DOHH2 (cell line): ENCODE data around the gene OSBPL9.

Experiments
- H3F3A ChIP-seq: fragments of 200-600 bp; sonication (generic), shearing (Covaris generic); 2 replicates; pipeline ENCODE4 v1.6.0; 2016; ENCODE audit warnings: antibody characterized with exemption, mild to moderate bottlenecking; ENCODE audit not compliant: control insufficient read depth, insufficient read depth
- H3K27ac ChIP-seq: fragments of 200-600 bp; sonication (generic); 2 replicates; pipeline ENCODE4 v1.5.1; 2014; ENCODE audit warnings: low read depth, mild to moderate bottlenecking, low read length, moderate library complexity
- H3K27me3 ChIP-seq: fragments of 200-600 bp; sonication (generic); 2 replicates; pipeline ENCODE4 v1.6.1; 2014; ENCODE audit warnings: mild to moderate bottlenecking, low read length, mixed read lengths; ENCODE audit not compliant: control insufficient read depth
- H3K36me3 ChIP-seq: fragments of 200-600 bp; sonication (generic); 2 replicates; pipeline ENCODE4 v1.6.1; 2014; ENCODE audit warnings: mild to moderate bottlenecking, low read length, moderate library complexity, mixed read lengths; ENCODE audit not compliant: control insufficient read depth
- H3K4me1 ChIP-seq: fragments of 200-600 bp; sonication (generic); 2 replicates; pipeline ENCODE4 v1.6.1; 2014; ENCODE audit warnings: mild to moderate bottlenecking, low read length, mixed read lengths; ENCODE audit not compliant: control insufficient read depth
- H3K4me2 ChIP-seq: fragments of 200-600 bp; sonication (generic); 2 replicates; pipeline ENCODE4 v1.6.0; 2014; ENCODE audit warnings: mild to moderate bottlenecking, low read length, moderate library complexity
- H3K4me3 ChIP-seq: fragments of 200-600 bp; sonication (generic); 2 replicates; pipeline ENCODE4 v1.5.1; 2014; ENCODE audit warnings: mild to moderate bottlenecking, low read length, mixed read lengths
- H3K79me2 ChIP-seq: fragments of 200-600 bp; sonication (generic); 2 replicates; pipeline ENCODE4 v1.6.1; 2014; ENCODE audit warnings: mild to moderate bottlenecking, low read length, mixed read lengths; ENCODE audit not compliant: control insufficient read depth
- H3K9me2 ChIP-seq: fragments of 200-600 bp; sonication (generic); replicated peaks from 2 replicates; pipeline ENCODE4 v1.6.1; 2014; ENCODE audit warnings: mild to moderate bottlenecking, low read length, mixed read lengths; ENCODE audit not compliant: control insufficient read depth
- H3K9me3 ChIP-seq: fragments of 200-600 bp; sonication (generic); 2 replicates; pipeline ENCODE4 v1.6.1; 2014; ENCODE audit warnings: antibody characterized with exemption, low read length, mixed read lengths; ENCODE audit not compliant: control insufficient read depth, insufficient read depth
- H4K20me1 ChIP-seq: fragments of 200-600 bp; sonication (generic); 2 replicates; pipeline ENCODE4 v1.6.0; 2014; ENCODE audit warnings: low read depth, mild to moderate bottlenecking, antibody characterized with exemption, low read length, moderate library complexity; ENCODE audit not compliant: control insufficient read depth, insufficient read depth
- EZH2phosphoT487 ChIP-seq: fragments of 200-600 bp; sonication (generic); IDR thresholded peaks from 2 replicates; pipeline ENCODE4 v1.6.1; 2017; ENCODE audit warnings: borderline replicate concordance, mild to moderate bottlenecking, antibody characterized with exemption, low read length, moderate library complexity, mixed read lengths
- TF ChIP-seq, protein P1 (sequence below): fragments of 200-600 bp; sonication (generic); IDR thresholded peaks from one replicate; pipeline ENCODE4 v1.5.1; 2014; ENCODE audit warnings: antibody characterized with exemption, mild to moderate bottlenecking, low read depth, low read length; ENCODE audit not compliant: poor library complexity, severe bottlenecking

The OSBPL9 gene

DNA sequence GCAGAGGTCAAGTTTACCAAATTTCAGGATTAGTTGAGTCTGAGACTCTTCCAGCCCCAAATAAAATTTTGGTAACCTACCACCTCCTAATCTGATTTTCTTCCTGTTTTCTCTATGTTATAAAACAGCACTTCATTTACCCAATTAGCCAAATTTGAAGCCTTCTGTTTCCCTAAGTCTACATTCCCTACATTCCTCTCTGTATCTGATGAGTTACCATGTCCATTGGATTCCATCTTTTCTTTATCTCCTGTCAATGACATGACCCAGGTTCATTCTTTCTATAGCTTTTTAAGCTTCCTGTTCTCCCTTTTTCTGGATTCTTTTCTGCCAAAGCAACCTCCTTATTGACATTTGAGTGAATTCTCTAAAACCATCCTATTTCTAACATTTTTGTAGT lies 72.8 kb downstream of the OSBPL9 start:
- Histone ChIP-seq H3K4me3 (no peak overlapping the region), H3K36me3 (no peaks in the 10 kb centered on the region), H3K9me3 (no peaks in the 10 kb centered on the region), H3K27me3 (no peaks in the 10 kb centered on the region), H3K9me2 (no peaks in the 10 kb centered on the region), H3K4me2 (no peak overlapping the region), H3K27ac (no peak overlapping the region), H3K79me2 (no peaks in the 10 kb centered on the region), H3F3A (no peaks in the 10 kb centered on the region), H3K4me1 (peaks cover 5% of the 10 kb centered on the region), H4K20me1 (no peaks in the 10 kb centered on the region)
- TF ChIP-seq, protein P1, sequence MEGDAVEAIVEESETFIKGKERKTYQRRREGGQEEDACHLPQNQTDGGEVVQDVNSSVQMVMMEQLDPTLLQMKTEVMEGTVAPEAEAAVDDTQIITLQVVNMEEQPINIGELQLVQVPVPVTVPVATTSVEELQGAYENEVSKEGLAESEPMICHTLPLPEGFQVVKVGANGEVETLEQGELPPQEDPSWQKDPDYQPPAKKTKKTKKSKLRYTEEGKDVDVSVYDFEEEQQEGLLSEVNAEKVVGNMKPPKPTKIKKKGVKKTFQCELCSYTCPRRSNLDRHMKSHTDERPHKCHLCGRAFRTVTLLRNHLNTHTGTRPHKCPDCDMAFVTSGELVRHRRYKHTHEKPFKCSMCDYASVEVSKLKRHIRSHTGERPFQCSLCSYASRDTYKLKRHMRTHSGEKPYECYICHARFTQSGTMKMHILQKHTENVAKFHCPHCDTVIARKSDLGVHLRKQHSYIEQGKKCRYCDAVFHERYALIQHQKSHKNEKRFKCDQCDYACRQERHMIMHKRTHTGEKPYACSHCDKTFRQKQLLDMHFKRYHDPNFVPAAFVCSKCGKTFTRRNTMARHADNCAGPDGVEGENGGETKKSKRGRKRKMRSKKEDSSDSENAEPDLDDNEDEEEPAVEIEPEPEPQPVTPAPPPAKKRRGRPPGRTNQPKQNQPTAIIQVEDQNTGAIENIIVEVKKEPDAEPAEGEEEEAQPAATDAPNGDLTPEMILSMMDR, result no peak
- no peak for TF ChIP-seq EZH2phosphoT487

DNA sequence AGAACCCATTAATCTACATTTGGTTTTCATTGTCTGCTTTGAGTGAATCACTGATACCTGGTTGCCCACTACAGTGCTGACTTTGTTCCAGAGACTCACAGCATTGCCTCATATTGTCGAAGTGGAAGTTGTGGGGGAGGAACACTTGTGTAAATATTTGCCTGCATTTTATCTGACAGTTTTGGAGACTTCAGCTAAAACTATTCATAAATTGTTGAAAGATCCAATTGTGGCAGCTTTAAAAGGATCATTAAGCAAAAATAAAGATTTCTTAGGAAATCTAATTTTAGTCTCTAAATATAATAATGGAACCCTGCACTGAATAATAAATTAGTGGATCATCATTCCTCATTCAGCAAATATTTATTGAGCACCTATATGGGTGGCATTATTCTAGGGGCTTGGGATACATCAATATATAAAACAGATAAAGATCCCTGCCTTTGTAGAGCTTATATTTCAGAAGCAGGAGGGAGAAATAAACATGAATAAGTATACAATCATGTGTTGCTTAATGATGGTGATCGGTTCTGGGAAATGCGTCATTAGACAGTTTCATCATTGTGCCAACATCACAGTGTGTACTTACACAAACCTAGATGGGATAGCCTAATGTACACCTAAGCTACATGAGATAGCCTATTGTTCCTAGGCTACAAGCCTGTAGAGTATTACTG lies 73.5 kb downstream of the OSBPL9 start:
- Histone ChIP-seq H3K4me2 (no peak overlapping the region), H3K27me3 (no peaks in the 10 kb centered on the region), H3K27ac (no peak overlapping the region), H3K4me3 (no peak overlapping the region), H3K79me2 (no peaks in the 10 kb centered on the region), H3F3A (no peaks in the 10 kb centered on the region), H4K20me1 (no peaks in the 10 kb centered on the region), H3K36me3 (no peaks in the 10 kb centered on the region), H3K9me3 (no peaks in the 10 kb centered on the region), H3K4me1 (peaks cover 5% of the 10 kb centered on the region), H3K9me2 (no peaks in the 10 kb centered on the region)
- TF ChIP-seq, protein P1, result no peak
- no peak for TF ChIP-seq EZH2phosphoT487

DNA sequence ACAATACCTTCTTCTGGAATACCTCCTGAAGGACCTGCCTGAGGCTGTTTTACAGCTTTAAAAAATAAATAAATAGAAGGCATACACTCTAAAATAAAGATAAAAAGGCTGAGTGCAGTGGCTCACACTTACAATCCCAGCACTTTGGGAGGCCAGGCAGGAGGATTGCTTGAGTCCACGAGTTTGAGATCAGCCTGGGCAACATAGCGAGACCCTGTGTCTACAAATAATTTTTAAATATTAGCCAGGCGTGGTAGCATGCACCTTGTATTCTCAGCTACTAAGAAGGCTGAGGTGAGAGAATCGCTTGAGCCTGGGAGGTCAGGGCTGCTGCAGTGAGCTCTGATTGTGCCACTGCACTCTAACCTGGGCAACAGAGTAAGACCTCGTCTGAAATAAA lies 75.0 kb downstream of the OSBPL9 start:
- TF ChIP-seq, protein P1, result no peak
- no peak for TF ChIP-seq EZH2phosphoT487
- Histone ChIP-seq H3F3A (no peaks in the 10 kb centered on the region), H3K27me3 (no peaks in the 10 kb centered on the region), H3K27ac (no peak overlapping the region), H3K4me2 (no peak overlapping the region), H3K36me3 (no peaks in the 10 kb centered on the region), H3K4me1 (peaks cover 5% of the 10 kb centered on the region), H3K9me2 (no peaks in the 10 kb centered on the region), H3K4me3 (no peak overlapping the region), H3K9me3 (no peaks in the 10 kb centered on the region), H4K20me1 (no peaks in the 10 kb centered on the region), H3K79me2 (no peaks in the 10 kb centered on the region)
